B cell (primary cell): ENCODE data around the gene PIGB. TPM values are rescaled to one million over a fixed set of nuclear protein-coding genes. Genes with fewer than 3 reads are reported as not detected.
"Not testable (repeated sequence)": the region's sequence is repeated elsewhere in the genome, so short reads cannot be mapped to it uniquely, and the experiment has no call there.

Experiments
- ATAC-seq: fragments of 200-7000 bp; cut with Tn5 transposase; one replicate; pipeline ENCODE4 v1.10.0; 2021; ENCODE audit warnings: low read depth, mild to moderate bottlenecking, moderate number of reproducible peaks, moderate library complexity
- CTCF ChIA-PET: fragments of 350-600 bp; sonication (Branson Sonifier 250); formaldehyde crosslinking; loops from one replicate; lab custom pipeline; 2021; ENCODE audit warnings: antibody characterized with exemption, inconsistent platforms; lab: Charles Lee
- POLR2A ChIA-PET: fragments of 350-600 bp; sonication (Branson Sonifier 250); formaldehyde crosslinking; loops from one replicate; lab custom pipeline; 2021; ENCODE audit warnings: antibody characterized with exemption; lab: Charles Lee
- DNase-seq: peaks from one replicate; pipeline ENCODE4 v3.0.0; 2013
- H2AFZ ChIP-seq: 2 replicates; pipeline ENCODE4 v1.6.1; 2012; ENCODE audit warnings: mild to moderate bottlenecking, low read depth, low read length; ENCODE audit not compliant: insufficient read depth, poor library complexity, severe bottlenecking
- H3K27ac ChIP-seq, 2 donors: 1 replicate in 1 of 2; 2 replicates in 1 of 2; pipeline ENCODE4 v1.5.1; 2012 to 2013; ENCODE audit warnings: low read length in 2 of 2, mild to moderate bottlenecking in 2 of 2, moderate library complexity in 1 of 2
- H3K27me3 ChIP-seq, 4 experiments: fragments of 200-600 bp in 1 of 4; sonication (generic) in 1 of 4; replicated peaks in 1 of 4; 1 replicate in 2 of 4; 2 replicates in 2 of 4; pipeline versions ENCODE4 v1.6.1 to v1.7.0; 2013 to 2016; ENCODE audit warnings: low read length in 3 of 4, mild to moderate bottlenecking in 2 of 4, mixed read lengths in 1 of 4, moderate library complexity in 1 of 4; ENCODE audit not compliant: insufficient read depth in 4 of 4, control insufficient read depth in 3 of 4; ENCODE audit errors: control extremely low read depth in 1 of 4
- H3K36me3 ChIP-seq, 2 experiments: replicated peaks in 1 of 2; 1 replicate in 1 of 2; 2 replicates in 1 of 2; pipeline versions ENCODE4 v1.6.1 to v1.7.1; 2013; ENCODE audit warnings: low read length in 1 of 2; ENCODE audit not compliant: insufficient read depth in 2 of 2, control insufficient read depth in 1 of 2; ENCODE audit errors: control extremely low read depth in 1 of 2, extremely low read depth in 1 of 2
- H3K4me1 ChIP-seq, 2 donors: fragments of 200-600 bp in 1 of 2; sonication (generic) in 1 of 2; 1 replicate in 1 of 2; 2 replicates in 1 of 2; pipeline versions ENCODE4 v1.5.1 to v1.6.1; 2013 to 2017; ENCODE audit warnings: low read length in 2 of 2; ENCODE audit not compliant: control insufficient read depth in 2 of 2, insufficient read depth in 2 of 2
- H3K4me2 ChIP-seq: replicated peaks from 2 replicates; pipeline ENCODE3; 2012; ENCODE audit warnings: mild to moderate bottlenecking, low read depth, low read length; ENCODE audit not compliant: poor library complexity, severe bottlenecking
- H3K4me3 ChIP-seq, 5 experiments: fragments of 200-600 bp in 1 of 5; sonication (generic) in 1 of 5; 1 replicate in 3 of 5; 2 replicates in 2 of 5; pipeline versions ENCODE4 v1.5.1 to v1.7.0; 2011 to 2016; ENCODE audit warnings: low read length in 4 of 5, mild to moderate bottlenecking in 4 of 5, low read depth in 2 of 5, control low read depth in 1 of 5, moderate library complexity in 1 of 5; ENCODE audit not compliant: insufficient read depth in 1 of 5; ENCODE audit errors: control extremely low read depth in 1 of 5, extremely low read depth in 1 of 5
- H3K79me2 ChIP-seq: fragments of 200-600 bp; sonication (generic); one replicate; pipeline ENCODE4 v1.6.0; 2016; ENCODE audit warnings: low read length; ENCODE audit not compliant: control insufficient read depth, insufficient read depth
- H3K9ac ChIP-seq: fragments of 200-600 bp; sonication (generic); 2 replicates; pipeline ENCODE4 v1.6.1; 2017; ENCODE audit warnings: mild to moderate bottlenecking, low read length, moderate library complexity
- H3K9me3 ChIP-seq, 3 donors: one replicate each; pipeline versions ENCODE4 v1.6.1 to v1.7.1; 2013; ENCODE audit warnings: low read length in 2 of 3; ENCODE audit not compliant: control insufficient read depth in 2 of 3, insufficient read depth in 1 of 3; ENCODE audit errors: control extremely low read depth in 1 of 3
- H4K20me1 ChIP-seq: 2 replicates; pipeline ENCODE4 v1.6.0; 2012; ENCODE audit warnings: mild to moderate bottlenecking, low read length; ENCODE audit not compliant: insufficient read depth, control insufficient read depth, poor library complexity, severe bottlenecking
- H3K27ac Mint-ChIP-seq: one replicate; pipeline ENCODE4 v1.8.0; 2021; ENCODE audit warnings: mixed read lengths
- H3K27me3 Mint-ChIP-seq: one replicate; pipeline ENCODE4 v1.8.0; 2021; ENCODE audit warnings: mixed read lengths
- H3K4me1 Mint-ChIP-seq: one replicate; pipeline ENCODE4 v1.8.0; 2021; ENCODE audit warnings: mixed read lengths
- H3K4me3 Mint-ChIP-seq: one replicate; pipeline ENCODE4 v1.8.0; 2021; ENCODE audit warnings: mixed read lengths
- H3K9me3 Mint-ChIP-seq: one replicate; pipeline ENCODE4 v1.8.0; 2022; ENCODE audit warnings: mixed read lengths; ENCODE audit not compliant: insufficient read depth
- EZH2 ChIP-seq: IDR thresholded peaks from 2 replicates; pipeline ENCODE4 v1.6.1; 2012; ENCODE audit warnings: borderline replicate concordance, low read depth, mild to moderate bottlenecking, moderate library complexity, low read length; ENCODE audit not compliant: insufficient read depth, poor library complexity, severe bottlenecking
- WGBS: methylation state at CpG from one replicate; pipeline ENCODE4 v1.1.5; 2013; ENCODE audit warnings: missing lambda C conversion rate; ENCODE audit not compliant: insufficient coverage; 5-methylcytosine and 5-hydroxymethylcytosine counted together
- intact Hi-C: fragments of 100-400 bp; cut with micrococcal nuclease; formaldehyde crosslinking; loops from one replicate; pipeline ENCODE4 v1.10.0; 2022
- polyA plus RNA-seq: library from polyadenylated mRNA; depleted of rRNA; stranded (reverse); fragments of >200 nt; gene quantifications from 2 replicates; pipeline ENCODE4 v1.2.3, GENCODE V29; 2012
- total RNA-seq, 2 donors: library from RNA; stranded (reverse); fragments of 120-200 nt in 1 of 2; gene quantifications; 1 replicate in 1 of 2; 2 replicates in 1 of 2; pipeline versions ENCODE4 v1.2.3 to v1.2.4, GENCODE V29; 2013 to 2022
- TF ChIP-seq, protein P1 (sequence below): fragments of 200-600 bp; IDR thresholded peaks from one replicate; pipeline ENCODE4 v1.8.0; 2022; ENCODE audit warnings: antibody characterized with exemption, mild to moderate bottlenecking

The PIGB gene
- total and polyA plus RNA-seq, 2 donors (not counting 1 experiment from before 2014, with no cell fraction given) = 21.1 to 41.7 TPM

DNA sequence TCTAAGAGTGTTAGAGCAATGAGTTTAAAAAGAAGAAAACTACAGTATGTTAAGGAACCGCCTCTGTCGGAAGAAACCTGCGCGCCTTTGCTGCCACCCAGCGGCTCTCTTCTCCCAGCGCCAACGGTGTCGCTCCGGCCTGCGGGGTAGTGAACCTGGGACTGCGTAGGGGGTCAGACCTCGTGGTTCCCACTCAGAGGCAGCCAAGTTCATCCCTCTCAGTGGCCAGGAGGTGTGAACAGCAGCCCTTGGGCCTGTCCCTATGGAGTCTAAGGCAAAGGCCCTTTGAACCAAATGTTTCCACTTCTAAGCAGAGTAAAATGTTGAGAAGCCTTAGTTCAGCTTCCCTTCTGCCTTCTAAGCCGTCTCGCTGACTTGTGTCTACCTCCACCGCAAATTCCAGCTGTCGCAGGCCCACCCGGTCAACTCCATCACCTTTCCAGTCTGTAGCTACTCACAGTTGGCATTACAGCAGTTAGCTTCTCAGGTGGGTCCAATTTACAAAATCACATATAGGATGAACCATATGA, 28.4 kb upstream of the PIGB start:
- Histone ChIP-seq H4K20me1 (no peaks in the 10 kb centered on the region), H3K36me3 (no peaks in the 10 kb centered on the region), H3K79me2 (peaks cover 36% of the 10 kb centered on the region), H3K9ac (peak overlapping the region; percentile 96), H3K9me3 (no peaks in the 10 kb centered on the region), H3K4me2 (peak overlapping the region; percentile 98), H3K4me3 (peak overlapping the region; percentile 67 to 100 (median 92)), H2AFZ (peak overlapping the region; percentile 96), H3K4me1 (peaks cover 10 to 18% of the 10 kb centered on the region in 2 donors), H3K27me3 (no peaks in the 10 kb centered on the region), H3K27ac (peak overlapping the region; percentile 72 to 93)
- peak; percentile 79 for ATAC-seq
- Mint-ChIP-seq H3K4me3 (peak overlapping the region; percentile 89), H3K27ac (peak overlapping the region; percentile 88), H3K27me3 (no peaks in the 10 kb centered on the region), H3K4me1 (peaks cover 25% of the 10 kb centered on the region), H3K9me3 (no peaks in the 10 kb centered on the region)
- CTCF ChIA-PET = interaction anchor here (0.8 to 5.3 kb wide), 21 partner anchors 10 to 145 kb away, joined by 3 to 92 read pairs (median 5); partner anchors contain the start of genes CCPG1, PIERCE2, PIGB and PIGBOS1
- POLR2A ChIA-PET = no interaction called here
- TF ChIP-seq, protein P1, sequence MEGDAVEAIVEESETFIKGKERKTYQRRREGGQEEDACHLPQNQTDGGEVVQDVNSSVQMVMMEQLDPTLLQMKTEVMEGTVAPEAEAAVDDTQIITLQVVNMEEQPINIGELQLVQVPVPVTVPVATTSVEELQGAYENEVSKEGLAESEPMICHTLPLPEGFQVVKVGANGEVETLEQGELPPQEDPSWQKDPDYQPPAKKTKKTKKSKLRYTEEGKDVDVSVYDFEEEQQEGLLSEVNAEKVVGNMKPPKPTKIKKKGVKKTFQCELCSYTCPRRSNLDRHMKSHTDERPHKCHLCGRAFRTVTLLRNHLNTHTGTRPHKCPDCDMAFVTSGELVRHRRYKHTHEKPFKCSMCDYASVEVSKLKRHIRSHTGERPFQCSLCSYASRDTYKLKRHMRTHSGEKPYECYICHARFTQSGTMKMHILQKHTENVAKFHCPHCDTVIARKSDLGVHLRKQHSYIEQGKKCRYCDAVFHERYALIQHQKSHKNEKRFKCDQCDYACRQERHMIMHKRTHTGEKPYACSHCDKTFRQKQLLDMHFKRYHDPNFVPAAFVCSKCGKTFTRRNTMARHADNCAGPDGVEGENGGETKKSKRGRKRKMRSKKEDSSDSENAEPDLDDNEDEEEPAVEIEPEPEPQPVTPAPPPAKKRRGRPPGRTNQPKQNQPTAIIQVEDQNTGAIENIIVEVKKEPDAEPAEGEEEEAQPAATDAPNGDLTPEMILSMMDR = peak; percentile 93
- TF ChIP-seq EZH2 = no peak
- intact Hi-C loops = loop anchor here (1.0 to 10.0 kb wide), 6 partner anchors 29 to 1326 kb away; partner anchors contain the start of genes PIGB and PIGBOS1
- DNase-seq = peak; percentile 88
- 30% methylated on average over 17 of the region's 17 CpGs for WGBS

DNA sequence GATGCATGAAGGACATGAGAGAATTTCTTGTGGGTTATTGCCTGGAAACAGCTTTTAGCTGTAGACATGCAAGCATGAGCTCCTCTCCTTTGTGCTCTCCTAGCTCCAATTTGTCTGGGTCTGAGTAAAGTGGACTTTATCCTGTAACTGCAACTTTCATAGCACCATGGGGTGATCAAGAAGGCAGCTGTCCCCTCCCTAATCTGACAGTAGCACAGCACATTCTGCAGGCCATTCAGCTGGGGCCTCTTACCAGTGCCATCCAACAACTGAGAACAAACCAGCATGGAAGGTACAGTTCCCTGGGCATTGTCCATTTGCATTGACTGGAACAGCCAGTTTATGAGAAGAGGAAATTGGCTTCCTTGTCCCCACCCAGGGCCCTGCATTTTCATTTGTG, 21.7 kb upstream of the PIGB start:
- POLR2A ChIA-PET = no interaction called here
- ATAC-seq = no peak

DNA sequence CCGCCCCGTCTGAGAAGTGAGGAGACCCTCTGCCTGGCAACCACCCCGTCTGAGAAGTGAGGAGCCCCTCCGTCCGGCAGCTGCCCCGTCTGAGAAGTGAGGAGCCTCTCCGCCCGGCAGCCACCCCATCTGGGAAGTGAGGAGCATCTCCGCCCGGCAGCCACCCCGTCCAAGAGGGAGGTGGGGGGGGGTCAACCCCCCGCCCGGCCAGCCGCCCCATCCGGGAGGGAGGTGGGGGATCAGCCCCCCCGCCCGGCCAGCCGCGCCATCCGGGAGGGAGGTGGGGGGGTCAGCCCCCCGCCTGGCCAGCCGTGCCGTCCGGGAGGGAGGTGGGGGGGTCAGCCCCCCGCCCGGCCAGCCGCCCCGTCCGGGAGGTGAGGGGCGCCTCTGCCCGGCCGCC, 16.2 kb upstream of the PIGB start:
- POLR2A ChIA-PET, H3K4me3 ChIP-seq, H4K20me1 ChIP-seq, H3K27ac Mint-ChIP-seq, CTCF ChIA-PET, H3K4me1 Mint-ChIP-seq, H3K79me2 ChIP-seq, H3K4me3 Mint-ChIP-seq, H3K27ac ChIP-seq, H3K4me2 ChIP-seq, H3K9ac ChIP-seq, H3K9me3 Mint-ChIP-seq, H3K27me3 Mint-ChIP-seq, ATAC-seq, intact Hi-C loops, H3K36me3 ChIP-seq, DNase-seq, H3K9me3 ChIP-seq, H3K27me3 ChIP-seq, H2AFZ ChIP-seq, H3K4me1 ChIP-seq: not testable (repeated sequence)
- WGBS = no CpG with 5 or more reads among the region's 32 CpGs

More for the DNA sequence above, 21.7 kb upstream of the PIGB start:
- Histone ChIP-seq H3K79me2 (no peaks in the 10 kb centered on the region), H4K20me1 (no peaks in the 10 kb centered on the region), H3K27ac (no peak overlapping the region), H3K9me3 (no peaks in the 10 kb centered on the region), H3K4me3 (no peak overlapping the region), H2AFZ (no peak overlapping the region), H3K27me3 (no peaks in the 10 kb centered on the region), H3K4me1 (no peaks in the 10 kb centered on the region), H3K36me3 (no peaks in the 10 kb centered on the region), H3K9ac (no peak overlapping the region), H3K4me2 (no peak overlapping the region)
- no peak for TF ChIP-seq EZH2
- H3K4me1 Mint-ChIP-seq = no peaks in the 10 kb centered on the region
- H3K4me3 Mint-ChIP-seq = no peak overlapping the region
- no peak overlapping the region for H3K27ac Mint-ChIP-seq
- H3K9me3 Mint-ChIP-seq = no peaks in the 10 kb centered on the region
- no peak for DNase-seq
- H3K27me3 Mint-ChIP-seq = no peaks in the 10 kb centered on the region
- CTCF ChIA-PET = interaction anchor here (1.0 kb wide), 1 partner anchor 80 kb away, joined by 6 read pairs; no protein-coding TSS in a partner anchor
- intact Hi-C loops = loop anchor here (10.0 kb wide), 1 partner anchor 1333 kb away; no protein-coding TSS in a partner anchor
